CD8-positive, alpha-beta memory T cell (primary cell): ENCODE results near the gene ACCS. TPM values are rescaled to one million over a fixed set of nuclear protein-coding genes. Genes with fewer than 3 reads are reported as not detected.

Experiments
- CTCF ChIA-PET: fragments of 350-600 bp; sonication (Branson Sonifier 250); formaldehyde crosslinking; loops from one replicate; lab custom pipeline; 2021; ENCODE audit warnings: antibody characterized with exemption; lab: Charles Lee
- POLR2A ChIA-PET: fragments of 350-600 bp; sonication (Branson Sonifier 250); formaldehyde crosslinking; loops from one replicate; lab custom pipeline; 2021; ENCODE audit warnings: antibody characterized with exemption; lab: Charles Lee
- DNase-seq, 5 donors: peaks; one replicate each; pipeline versions ENCODE4 v3.0.0 to v3.0.0-alpha.2; 2020 to 2022; ENCODE audit warnings: mixed read lengths in 1 of 5
- H3K27ac ChIP-seq: one replicate; pipeline ENCODE4 v1.7.0; 2013; ENCODE audit warnings: low read depth, mild to moderate bottlenecking, low read length, moderate library complexity
- H3K27me3 ChIP-seq: 2 replicates; pipeline ENCODE4 v1.7.0; 2013; ENCODE audit warnings: low read length, mild to moderate bottlenecking; ENCODE audit not compliant: insufficient read depth, poor library complexity, severe bottlenecking
- H3K36me3 ChIP-seq: 2 replicates; pipeline ENCODE4 v1.7.0; 2013; ENCODE audit warnings: mild to moderate bottlenecking, low read length, moderate library complexity; ENCODE audit not compliant: insufficient read depth
- H3K4me1 ChIP-seq: 2 replicates; pipeline ENCODE4 v1.7.0; 2013; ENCODE audit warnings: mild to moderate bottlenecking, low read length, moderate library complexity; ENCODE audit not compliant: insufficient read depth
- H3K4me3 ChIP-seq: 2 replicates; pipeline ENCODE4 v1.7.0; 2013; ENCODE audit warnings: mild to moderate bottlenecking, low read length
- H3K9me3 ChIP-seq: 2 replicates; pipeline ENCODE4 v1.7.0; 2013; ENCODE audit warnings: mild to moderate bottlenecking, low read length
- H3K27ac Mint-ChIP-seq, 8 donors: one replicate each; pipeline ENCODE4 v1.8.0; 2020 to 2021; ENCODE audit warnings: mixed read lengths in 8 of 8, mild to moderate bottlenecking in 6 of 8, inconsistent platforms in 3 of 8, moderate library complexity in 3 of 8
- H3K27me3 Mint-ChIP-seq, 2 donors: one replicate each; pipeline ENCODE4 v1.8.0; 2020 to 2021; ENCODE audit warnings: mixed read lengths in 2 of 2, mild to moderate bottlenecking in 1 of 2, moderate library complexity in 1 of 2
- H3K36me3 Mint-ChIP-seq, 3 donors: one replicate each; pipeline ENCODE4 v1.8.0; 2020 to 2021; ENCODE audit warnings: mixed read lengths in 3 of 3, inconsistent platforms in 1 of 3, mild to moderate bottlenecking in 1 of 3
- H3K4me1 Mint-ChIP-seq, 3 donors: one replicate each; pipeline ENCODE4 v1.8.0; 2020 to 2021; ENCODE audit warnings: mixed read lengths in 3 of 3, inconsistent platforms in 1 of 3, mild to moderate bottlenecking in 1 of 3
- H3K4me3 Mint-ChIP-seq, 7 donors: one replicate each; pipeline ENCODE4 v1.8.0; 2020 to 2021; ENCODE audit warnings: mixed read lengths in 7 of 7, mild to moderate bottlenecking in 6 of 7, moderate library complexity in 4 of 7, inconsistent platforms in 2 of 7
- H3K9me3 Mint-ChIP-seq, 5 donors: one replicate each; pipeline ENCODE4 v1.8.0; 2020 to 2022; ENCODE audit warnings: mixed read lengths in 5 of 5, mild to moderate bottlenecking in 3 of 5, moderate library complexity in 2 of 5, inconsistent platforms in 1 of 5
- polyA plus RNA-seq: library from polyadenylated mRNA; unstranded; fragments of 300-500 nt; fragmentation: Illumina TruSeq; gene quantifications from one replicate; pipeline ENCODE4 v1.2.3, GENCODE V29; 2021
- total RNA-seq, 2 experiments: library from RNA; stranded (reverse); gene quantifications; one replicate each; pipeline ENCODE4 v1.2.3, GENCODE V29; 2021

Gene ACCS
- total and polyA plus RNA-seq, 3 experiments from 2014 or later: 0.60 to 3.3 (median 2.7) TPM

DNA sequence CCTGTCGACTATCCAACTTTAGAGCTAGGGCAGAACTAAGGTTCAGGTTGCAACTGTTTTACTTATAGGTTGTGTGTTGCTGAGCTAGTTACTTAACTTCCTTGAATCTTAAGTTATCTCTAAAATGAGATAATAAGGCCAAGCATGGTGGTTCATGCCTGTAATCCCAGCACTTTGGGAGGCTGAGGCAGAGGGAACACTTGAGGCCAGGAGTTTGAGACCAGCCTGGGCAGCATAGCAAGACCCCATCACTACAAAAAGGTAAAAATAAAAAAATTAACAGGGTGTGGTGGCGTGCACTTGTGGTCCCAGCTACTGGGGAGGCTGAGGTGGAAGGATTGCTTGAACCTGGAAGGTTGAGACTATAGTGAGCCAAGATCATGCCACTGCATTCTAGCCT is 2.1 kb downstream of the ACCS start:
- Histone ChIP-seq H3K36me3 (no peaks in the 10 kb centered on the region), H3K9me3 (no peaks in the 10 kb centered on the region), H3K27ac (no peak overlapping the region), H3K4me3 (no peak overlapping the region), H3K4me1 (peaks cover 15% of the 10 kb centered on the region), H3K27me3 (no peaks in the 10 kb centered on the region)
- Mint-ChIP-seq H3K4me1 (peaks cover 22 to 31% (median 31%) of the 10 kb centered on the region in 3 donors), H3K27ac (peak overlapping the region in 1 of 8 donors; percentile 77), H3K36me3 (peaks cover 0 to 9% (median 3%) of the 10 kb centered on the region in 3 donors), H3K9me3 (no peaks in the 10 kb centered on the region), H3K4me3 (peak overlapping the region in 1 of 7 donors; percentile 18), H3K27me3 (no peaks in the 10 kb centered on the region)
- no peak for DNase-seq
- CTCF ChIA-PET: interaction anchor here (0.8 to 3.4 kb wide), 2 partner anchors 22 to 26 kb away, joined by 3 to 27 read pairs; partner anchors contain the start of gene EXT2
- POLR2A ChIA-PET: no interaction called here

GRCh38 chr11:44071157-44071556 is 5.1 kb downstream of the ACCS start:
- ChIA-PET CTCF (interaction anchor here (1.4 to 5.3 kb wide), 2 partner anchors 9 to 23 kb away, joined by 7 to 36 read pairs; partner anchors contain the start of gene EXT2), POLR2A (no interaction called here)
- Histone ChIP-seq H3K36me3 (peaks cover under 1% of the 10 kb centered on the region), H3K9me3 (no peaks in the 10 kb centered on the region), H3K4me3 (no peak overlapping the region), H3K27ac (no peak overlapping the region), H3K27me3 (no peaks in the 10 kb centered on the region), H3K4me1 (peaks cover 7% of the 10 kb centered on the region)
- Mint-ChIP-seq H3K36me3 (peaks cover 0 to 23% (median 12%) of the 10 kb centered on the region in 3 donors), H3K27me3 (no peaks in the 10 kb centered on the region), H3K27ac (no peak overlapping the region), H3K9me3 (no peaks in the 10 kb centered on the region), H3K4me3 (peak overlapping the region in 1 of 7 donors; percentile 9), H3K4me1 (peaks cover 8 to 19% (median 18%) of the 10 kb centered on the region in 3 donors)
- no peak for DNase-seq

DNA sequence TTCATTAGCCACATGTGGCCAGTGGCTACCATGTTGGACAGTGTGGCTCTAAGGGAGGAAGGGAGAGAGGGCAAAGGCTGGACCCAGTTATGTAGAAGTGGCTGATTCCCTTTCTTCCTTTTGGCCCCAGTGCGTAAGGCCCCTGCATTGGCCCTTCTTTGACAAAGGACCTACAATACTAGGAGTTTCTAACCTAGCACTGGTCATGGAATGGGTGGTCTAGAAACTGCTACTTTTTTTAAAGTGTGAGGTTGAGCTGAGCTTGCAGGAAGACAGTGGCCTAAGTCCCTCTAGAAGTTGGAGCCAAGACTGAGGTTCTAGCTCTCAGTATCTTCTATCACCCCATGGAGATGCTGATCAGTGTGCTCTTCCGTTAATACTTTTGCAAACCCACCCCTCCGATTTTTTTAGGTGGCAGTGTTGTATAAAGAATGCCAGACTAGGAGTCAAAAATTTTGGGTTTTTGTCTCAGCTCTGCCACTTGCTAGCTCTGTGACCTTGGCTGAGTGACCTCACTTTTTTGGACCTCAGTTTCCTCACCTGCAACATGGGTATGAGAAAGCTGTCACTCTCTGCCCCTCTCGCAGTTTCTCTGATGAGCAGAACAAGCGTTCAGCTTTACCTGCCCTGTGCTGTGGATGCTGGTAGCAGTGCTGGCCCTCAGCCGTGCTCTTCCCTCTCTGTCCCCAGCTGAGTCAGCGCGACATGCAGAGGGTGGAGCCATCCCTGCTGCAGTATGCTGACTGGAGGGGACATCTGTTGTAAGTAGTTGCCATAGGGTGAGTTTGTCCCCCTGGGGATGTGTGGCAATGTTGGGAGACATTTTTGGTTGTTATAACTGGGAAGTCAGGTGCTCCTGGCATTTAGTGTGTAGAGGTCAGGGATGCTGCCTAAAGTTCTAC is 6.9 kb downstream of the ACCS start:
- Mint-ChIP-seq H3K4me1 (peaks cover 0 to 8% (median 4%) of the 10 kb centered on the region in 3 donors), H3K27me3 (no peaks in the 10 kb centered on the region), H3K36me3 (peaks cover 0 to 30% (median 12%) of the 10 kb centered on the region in 3 donors), H3K4me3 (no peak overlapping the region), H3K9me3 (no peaks in the 10 kb centered on the region), H3K27ac (peak overlapping the region in 1 of 8 donors; percentile 54)
- H3K4me3 ChIP-seq: no peak overlapping the region
- H3K27me3 ChIP-seq: no peaks in the 10 kb centered on the region
- H3K36me3 ChIP-seq: peaks cover 6% of the 10 kb centered on the region
- H3K27ac ChIP-seq: no peak overlapping the region
- H3K9me3 ChIP-seq: no peaks in the 10 kb centered on the region
- ChIA-PET POLR2A (interaction anchor here (0.6 kb wide), 1 partner anchor 11 kb away, joined by 3 read pairs; no protein-coding TSS in a partner anchor), CTCF (interaction anchor here (5.3 kb wide), 1 partner anchor 21 kb away, joined by 36 read pairs; the partner anchor contains the start of gene EXT2)
- H3K4me1 ChIP-seq: no peaks in the 10 kb centered on the region
- DNase-seq: no peak

GRCh38 chr11:44078794-44079193 is 12.7 kb downstream of the ACCS start:
- no peak for DNase-seq

GRCh38 chr11:44079376-44079775 is 13.3 kb downstream of the ACCS start:
- Histone ChIP-seq H3K4me3 (no peak overlapping the region), H3K27me3 (no peaks in the 10 kb centered on the region), H3K36me3 (peaks cover 6% of the 10 kb centered on the region), H3K9me3 (no peaks in the 10 kb centered on the region), H3K4me1 (no peaks in the 10 kb centered on the region), H3K27ac (no peak overlapping the region)
- POLR2A ChIA-PET: no interaction called here
- Mint-ChIP-seq H3K4me1 (no peaks in the 10 kb centered on the region), H3K9me3 (peaks cover 0 to 3% (median 0%) of the 10 kb centered on the region in 5 donors), H3K27ac (peak overlapping the region in 1 of 8 donors; percentile 82), H3K4me3 (no peak overlapping the region), H3K36me3 (peaks cover 6 to 45% (median 15%) of the 10 kb centered on the region in 3 donors), H3K27me3 (peaks cover 0 to 1% of the 10 kb centered on the region in 2 donors)
- CTCF ChIA-PET: interaction anchor here (1.3 kb wide), 1 partner anchor 15 kb away, joined by 5 read pairs; no protein-coding TSS in a partner anchor
- DNase-seq: no peak

More at GRCh38 chr11:44078794-44079193, 12.7 kb downstream of the ACCS start:
- H3K9me3 Mint-ChIP-seq: no peaks in the 10 kb centered on the region
- CTCF ChIA-PET: interaction anchor here (1.3 to 1.4 kb wide), 2 partner anchors 13 to 16 kb away, joined by 5 read pairs; partner anchors contain the start of gene ACCS
- peaks cover 0 to 1% of the 10 kb centered on the region in 2 donors for H3K27me3 Mint-ChIP-seq
- H3K4me1 ChIP-seq: no peaks in the 10 kb centered on the region
- POLR2A ChIA-PET: no interaction called here
- peaks cover under 1 to 40% (median 13%) of the 10 kb centered on the region in 3 donors for H3K36me3 Mint-ChIP-seq
- H3K4me1 Mint-ChIP-seq: no peaks in the 10 kb centered on the region
- H3K36me3 ChIP-seq: peaks cover 6% of the 10 kb centered on the region
- H3K4me3 ChIP-seq: no peak overlapping the region
- H3K27me3 ChIP-seq: no peaks in the 10 kb centered on the region
- H3K4me3 Mint-ChIP-seq: no peak overlapping the region
- H3K27ac ChIP-seq: no peak overlapping the region
- no peaks in the 10 kb centered on the region for H3K9me3 ChIP-seq
- no peak overlapping the region for H3K27ac Mint-ChIP-seq

DNA sequence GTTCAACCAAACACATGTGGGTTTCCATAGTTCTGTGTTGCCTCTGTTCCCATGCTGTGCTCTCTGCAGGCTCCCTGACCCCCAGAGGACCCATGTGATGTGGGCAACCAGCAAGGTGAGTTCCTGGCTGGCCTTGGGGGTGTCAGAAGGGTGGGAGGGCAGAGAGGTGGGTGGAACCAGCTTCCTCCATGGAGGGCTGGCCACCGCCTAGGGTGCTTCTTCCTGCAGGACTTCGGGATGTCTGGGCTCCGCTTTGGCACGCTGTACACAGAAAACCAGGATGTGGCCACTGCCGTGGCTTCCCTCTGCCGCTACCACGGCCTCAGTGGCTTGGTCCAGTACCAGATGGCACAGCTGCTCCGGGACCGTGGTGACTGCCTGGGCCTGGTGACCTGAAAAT is 14.9 kb downstream of the ACCS start:
- Mint-ChIP-seq H3K27me3 (peaks cover 0 to 1% of the 10 kb centered on the region in 2 donors), H3K36me3 (peaks cover 6 to 35% (median 12%) of the 10 kb centered on the region in 3 donors), H3K27ac (no peak overlapping the region), H3K4me3 (no peak overlapping the region), H3K9me3 (peaks cover 0 to 8% (median 4%) of the 10 kb centered on the region in 5 donors), H3K4me1 (no peaks in the 10 kb centered on the region)
- POLR2A ChIA-PET: no interaction called here
- no peaks in the 10 kb centered on the region for H3K4me1 ChIP-seq
- peaks cover 4% of the 10 kb centered on the region for H3K9me3 ChIP-seq
- DNase-seq: no peak
- peaks cover 6% of the 10 kb centered on the region for H3K36me3 ChIP-seq
- H3K27ac ChIP-seq: no peak overlapping the region
- H3K27me3 ChIP-seq: no peaks in the 10 kb centered on the region
- H3K4me3 ChIP-seq: no peak overlapping the region
- CTCF ChIA-PET: no interaction called here

DNA sequence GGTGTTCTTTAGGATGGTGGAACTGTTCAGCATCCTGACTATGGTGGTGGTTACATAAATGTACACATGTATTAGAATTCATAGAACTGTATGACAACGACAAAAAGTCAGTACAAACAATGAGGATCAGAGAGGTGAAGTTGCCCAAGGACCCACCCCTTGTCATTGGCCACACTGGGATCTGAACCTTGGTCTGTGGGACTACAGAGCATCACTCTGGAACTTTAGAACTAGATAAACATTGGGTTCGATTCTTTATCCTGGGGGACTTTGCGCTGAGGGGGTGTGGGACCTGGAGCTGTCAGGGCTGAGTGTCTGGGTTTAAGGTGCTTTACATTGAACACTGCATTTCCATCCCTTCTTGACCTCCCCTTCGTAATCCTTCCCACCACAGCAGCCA is 16.6 kb downstream of the ACCS start:
- no peak for DNase-seq
- CTCF ChIA-PET: interaction anchor here (2.1 kb wide), 1 partner anchor 12 kb away, joined by 14 read pairs; the partner anchor contains the start of gene EXT2
- no peak overlapping the region for H3K4me3 Mint-ChIP-seq
- H3K27me3 Mint-ChIP-seq: peaks cover 0 to 1% of the 10 kb centered on the region in 2 donors
- no peaks in the 10 kb centered on the region for H3K27me3 ChIP-seq
- H3K36me3 Mint-ChIP-seq: peaks cover 7 to 28% (median 18%) of the 10 kb centered on the region in 3 donors
- no peaks in the 10 kb centered on the region for H3K4me1 ChIP-seq
- no peak overlapping the region for H3K27ac Mint-ChIP-seq
- no peak overlapping the region for H3K4me3 ChIP-seq
- H3K36me3 ChIP-seq: no peaks in the 10 kb centered on the region
- peaks cover 4% of the 10 kb centered on the region for H3K9me3 ChIP-seq
- no peaks in the 10 kb centered on the region for H3K4me1 Mint-ChIP-seq
- POLR2A ChIA-PET: no interaction called here
- H3K27ac ChIP-seq: no peak overlapping the region
- H3K9me3 Mint-ChIP-seq: peaks cover 0 to 10% (median 4%) of the 10 kb centered on the region in 5 donors
